Calu3 (cell line): ENCODE results near the gene RBM47. TPM values are rescaled to one million over a fixed set of nuclear protein-coding genes. Genes with fewer than 3 reads are reported as not detected.
A peak's percentile ranks its signal among the peaks of the same experiment; 100 is the strongest.

Experiments
- BruUV-seq: library from RNA; stranded (reverse); fragments of 400-500 nt; replicated peaks from 2 replicates; lab custom pipeline; 2021; lab: Mats Ljungman, UMichigan
- CTCF ChIA-PET: fragments of 300-600 bp; sonication (Branson Sonifier 250); formaldehyde crosslinking; loops from one replicate; lab custom pipeline; 2022; ENCODE audit warnings: antibody characterized with exemption; lab: Charles Lee
- DNase-seq: peaks from one replicate; pipeline ENCODE4 v3.0.0; 2022
- H3K27ac Mint-ChIP-seq: one replicate; pipeline ENCODE4 v1.8.0; 2022; ENCODE audit warnings: mixed read lengths; ENCODE audit not compliant: unreplicated experiment
- H3K27me3 Mint-ChIP-seq: one replicate; pipeline ENCODE4 v1.8.0; 2022; ENCODE audit warnings: mixed read lengths; ENCODE audit not compliant: unreplicated experiment
- H3K36me3 Mint-ChIP-seq: one replicate; pipeline ENCODE4 v1.8.0; 2022; ENCODE audit warnings: mild to moderate bottlenecking, moderate library complexity, mixed read lengths; ENCODE audit not compliant: insufficient read depth, unreplicated experiment
- H3K4me1 Mint-ChIP-seq: one replicate; pipeline ENCODE4 v1.8.0; 2022; ENCODE audit warnings: mild to moderate bottlenecking, low read depth, mixed read lengths; ENCODE audit not compliant: unreplicated experiment
- H3K4me3 Mint-ChIP-seq: one replicate; pipeline ENCODE4 v1.8.0; 2022; ENCODE audit warnings: mild to moderate bottlenecking, low read depth, moderate library complexity, mixed read lengths; ENCODE audit not compliant: unreplicated experiment
- H3K9me3 Mint-ChIP-seq: one replicate; pipeline ENCODE4 v1.8.0; 2022; ENCODE audit warnings: low read depth, mixed read lengths; ENCODE audit not compliant: unreplicated experiment
- intact Hi-C: fragments of 100-400 bp; cut with micrococcal nuclease; formaldehyde crosslinking; loops from one replicate; pipeline ENCODE4 v1.10.0; 2022; ENCODE audit not compliant: unreplicated experiment
- total RNA-seq: library from RNA; stranded (reverse); gene quantifications from 2 replicates; pipeline ENCODE4 v1.2.3, GENCODE V29; 2022
- TF ChIP-seq, protein P1 (sequence below): fragments of 200-600 bp; IDR thresholded peaks from one replicate; pipeline ENCODE4 v1.8.0; 2022; ENCODE audit warnings: antibody characterized with exemption; ENCODE audit not compliant: unreplicated experiment

The RBM47 gene
- total RNA-seq, 1 experiment from 2014 or later = 86.6 TPM

DNA sequence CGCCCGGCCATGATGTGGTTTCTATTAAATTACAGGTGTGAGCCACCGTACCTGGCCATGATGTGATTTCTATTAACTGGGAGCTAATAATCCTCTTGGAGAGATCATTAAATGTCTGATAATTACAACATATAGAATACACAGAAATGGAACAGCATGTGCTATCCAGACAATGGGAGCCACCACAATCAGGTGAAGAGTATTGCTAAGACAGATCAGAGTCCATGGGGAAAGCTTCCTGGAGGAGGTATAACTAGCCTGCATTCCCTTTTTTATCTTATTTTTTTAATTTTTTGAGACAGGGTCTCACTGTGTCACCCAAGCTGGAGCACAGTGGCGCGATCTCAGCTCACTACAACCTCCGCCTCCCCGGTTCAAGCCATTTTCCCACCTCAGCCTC lies 147.7 kb downstream of the RBM47 start:
- no TSS peak for BruUV-seq
- Mint-ChIP-seq H3K4me1 (peaks cover 31% of the 10 kb centered on the region), H3K27ac (no peak overlapping the region)

DNA sequence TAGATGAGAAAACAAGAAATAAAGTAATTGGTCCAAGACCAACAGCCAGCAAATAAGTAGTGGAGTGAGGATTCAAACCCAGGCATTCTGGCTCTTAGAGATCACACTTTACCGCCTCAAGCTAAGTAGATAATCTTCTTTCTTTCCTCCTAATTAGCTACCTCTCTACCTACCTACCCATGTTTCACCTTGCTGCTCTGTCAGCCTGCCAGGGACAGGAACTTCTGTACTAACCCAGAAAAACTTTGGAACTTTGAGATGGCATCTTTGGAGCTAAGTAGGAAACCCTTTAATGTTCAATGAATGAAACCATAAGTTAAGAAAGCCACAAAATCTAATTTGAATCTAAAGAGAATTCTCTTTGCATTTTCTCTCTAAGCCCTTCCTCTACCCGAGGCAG lies 149.4 kb downstream of the RBM47 start:
- H3K36me3 Mint-ChIP-seq = peaks cover 25% of the 10 kb centered on the region

More for the DNA sequence above, 147.7 kb downstream of the RBM47 start:
- no peak overlapping the region for H3K4me3 Mint-ChIP-seq
- no peak for DNase-seq
- H3K36me3 Mint-ChIP-seq = peaks cover 18% of the 10 kb centered on the region
- CTCF ChIA-PET = no interaction called here
- no peaks in the 10 kb centered on the region for H3K9me3 Mint-ChIP-seq
- TF ChIP-seq, protein P1, sequence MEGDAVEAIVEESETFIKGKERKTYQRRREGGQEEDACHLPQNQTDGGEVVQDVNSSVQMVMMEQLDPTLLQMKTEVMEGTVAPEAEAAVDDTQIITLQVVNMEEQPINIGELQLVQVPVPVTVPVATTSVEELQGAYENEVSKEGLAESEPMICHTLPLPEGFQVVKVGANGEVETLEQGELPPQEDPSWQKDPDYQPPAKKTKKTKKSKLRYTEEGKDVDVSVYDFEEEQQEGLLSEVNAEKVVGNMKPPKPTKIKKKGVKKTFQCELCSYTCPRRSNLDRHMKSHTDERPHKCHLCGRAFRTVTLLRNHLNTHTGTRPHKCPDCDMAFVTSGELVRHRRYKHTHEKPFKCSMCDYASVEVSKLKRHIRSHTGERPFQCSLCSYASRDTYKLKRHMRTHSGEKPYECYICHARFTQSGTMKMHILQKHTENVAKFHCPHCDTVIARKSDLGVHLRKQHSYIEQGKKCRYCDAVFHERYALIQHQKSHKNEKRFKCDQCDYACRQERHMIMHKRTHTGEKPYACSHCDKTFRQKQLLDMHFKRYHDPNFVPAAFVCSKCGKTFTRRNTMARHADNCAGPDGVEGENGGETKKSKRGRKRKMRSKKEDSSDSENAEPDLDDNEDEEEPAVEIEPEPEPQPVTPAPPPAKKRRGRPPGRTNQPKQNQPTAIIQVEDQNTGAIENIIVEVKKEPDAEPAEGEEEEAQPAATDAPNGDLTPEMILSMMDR = no peak
- no peaks in the 10 kb centered on the region for H3K27me3 Mint-ChIP-seq
- intact Hi-C loops = no loop called here

DNA sequence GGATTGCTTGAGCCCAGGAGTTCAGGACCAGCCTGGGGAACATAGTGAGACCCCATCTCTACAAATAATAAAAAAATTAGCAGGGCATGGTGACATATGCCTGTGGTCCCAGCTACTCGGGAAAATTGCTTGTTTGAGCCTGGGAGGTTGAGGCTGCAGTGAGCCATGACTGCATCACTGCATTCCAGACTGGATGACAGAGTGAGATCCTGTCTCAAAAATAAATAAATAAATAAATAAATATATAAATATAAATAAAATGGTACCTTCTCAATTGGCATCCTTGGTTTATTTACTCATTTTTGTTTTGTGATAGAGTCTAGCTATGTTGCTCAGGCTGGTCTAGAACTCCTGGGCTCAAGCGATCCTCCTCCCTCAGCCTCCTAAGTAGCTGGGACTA lies 150.3 kb downstream of the RBM47 start:
- Mint-ChIP-seq H3K9me3 (no peaks in the 10 kb centered on the region), H3K36me3 (peaks cover 26% of the 10 kb centered on the region), H3K27ac (no peak overlapping the region), H3K27me3 (no peaks in the 10 kb centered on the region), H3K4me1 (peaks cover 39% of the 10 kb centered on the region), H3K4me3 (no peak overlapping the region)
- CTCF ChIA-PET = interaction anchor here (0.7 kb wide), 1 partner anchor 34 kb away, joined by 3 read pairs; no protein-coding TSS in a partner anchor
- no TSS peak for BruUV-seq
- TF ChIP-seq, protein P1 = no peak
- intact Hi-C loops = loop anchor here (5.0 kb wide), 1 partner anchor 33 kb away; no protein-coding TSS in a partner anchor
- DNase-seq = no peak

More for the DNA sequence above, 149.4 kb downstream of the RBM47 start:
- no peak for DNase-seq
- H3K27me3 Mint-ChIP-seq = no peaks in the 10 kb centered on the region
- TF ChIP-seq, protein P1 = no peak
- H3K27ac Mint-ChIP-seq = no peak overlapping the region
- no TSS peak for BruUV-seq
- intact Hi-C loops = no loop called here
- no peak overlapping the region for H3K4me3 Mint-ChIP-seq
- peaks cover 46% of the 10 kb centered on the region for H3K4me1 Mint-ChIP-seq
- no peaks in the 10 kb centered on the region for H3K9me3 Mint-ChIP-seq
- CTCF ChIA-PET = interaction anchor here (0.7 kb wide), 1 partner anchor 38 kb away, joined by 3 read pairs; no protein-coding TSS in a partner anchor

DNA sequence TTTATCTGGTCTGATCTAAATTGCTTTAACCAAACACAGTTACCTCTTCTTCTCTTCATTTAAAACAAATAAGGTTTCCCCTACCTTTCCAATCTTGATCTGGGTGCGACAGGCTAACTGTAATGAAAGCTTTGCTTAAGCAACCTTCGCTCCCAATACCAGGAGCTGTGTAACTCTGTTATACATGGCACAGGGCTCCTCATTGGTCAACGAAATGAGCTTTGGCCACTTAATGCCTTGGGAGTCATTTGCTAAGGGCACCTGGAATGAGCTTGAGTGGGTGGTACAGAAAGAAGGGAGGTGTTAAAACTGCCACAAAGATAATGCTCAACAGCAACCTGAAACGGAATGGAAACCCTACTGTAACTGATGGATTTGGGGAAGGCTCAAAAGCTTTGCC lies 154.1 kb downstream of the RBM47 start:
- peak; percentile 34 for DNase-seq
- no TSS peak for BruUV-seq
- intact Hi-C loops = loop anchor here (5.0 kb wide), 1 partner anchor 37 kb away; no protein-coding TSS in a partner anchor
- TF ChIP-seq, protein P1 = no peak
- Mint-ChIP-seq H3K9me3 (no peaks in the 10 kb centered on the region), H3K4me3 (peak overlapping the region; percentile 62), H3K27ac (peak overlapping the region; percentile 69), H3K36me3 (peaks cover 30% of the 10 kb centered on the region), H3K4me1 (peaks cover 43% of the 10 kb centered on the region), H3K27me3 (no peaks in the 10 kb centered on the region)
- CTCF ChIA-PET = interaction anchor here (0.8 kb wide), 1 partner anchor 40 kb away, joined by 3 read pairs; no protein-coding TSS in a partner anchor
